GM21619 (cell line): Measurements from ENCODE around the gene ANGPTL5.
"Not testable (repeated sequence)": the region's sequence is repeated elsewhere in the genome, so short reads cannot be mapped to it uniquely, and the experiment has no call there.

ENCODE experiments used
- ATAC-seq: cut with Tn5 transposase; IDR thresholded peaks from one replicate; pipeline ENCODE4 v1.9.1; 2021; ENCODE audit not compliant: unreplicated experiment

ANGPTL5 gene

DNA sequence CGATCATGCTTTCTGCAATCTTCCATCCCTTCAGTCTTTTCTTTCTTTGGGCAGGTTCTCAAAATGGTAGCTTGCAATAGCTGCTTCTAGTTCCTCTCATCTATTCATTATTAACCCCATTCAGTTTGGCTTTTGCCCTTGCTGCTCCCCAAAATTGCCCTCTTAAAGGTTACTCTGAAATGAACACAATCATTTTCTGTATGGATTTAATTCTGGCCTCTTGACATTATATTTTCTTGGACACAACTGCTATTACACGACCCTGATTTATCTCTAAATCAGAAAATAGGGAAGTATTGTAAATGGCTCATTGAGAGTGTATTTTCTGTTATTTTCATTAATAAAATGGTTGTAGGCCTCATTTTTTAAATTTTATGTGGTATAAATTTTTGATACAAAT, at the start of gene ANGPTL5:
Gene ANGPTL5, minus strand, starts transcription at position 101 of the 400 bp plus-strand sequence. CDS start 8,613 bp downstream, outside the sequence.
- ATAC-seq, result no peak

DNA sequence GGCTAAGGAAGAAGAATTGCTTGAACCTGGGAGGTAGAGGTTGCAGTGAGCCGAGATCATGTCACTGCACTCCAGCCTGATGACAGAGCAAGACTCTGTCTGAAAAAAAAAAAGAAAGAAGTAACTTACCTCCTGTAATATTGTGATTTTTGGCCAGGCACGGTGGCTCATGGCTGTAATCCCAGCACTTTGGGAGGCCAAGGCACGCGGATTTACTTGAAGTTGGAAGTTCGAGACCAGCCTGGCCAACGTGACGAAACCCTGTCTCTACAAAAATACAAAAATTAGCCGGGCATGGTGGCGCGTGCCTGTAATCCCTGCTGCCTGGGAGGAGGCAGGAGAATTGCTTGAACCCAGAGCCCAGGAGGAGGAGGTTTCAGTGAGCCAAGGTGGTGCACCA, 47.9 kb upstream of the ANGPTL5 start:
- ATAC-seq, result not testable (repeated sequence)

GRCh38 chr11:101960231-101960630, 43.9 kb upstream of the ANGPTL5 start:
- ATAC-seq, result no peak

DNA sequence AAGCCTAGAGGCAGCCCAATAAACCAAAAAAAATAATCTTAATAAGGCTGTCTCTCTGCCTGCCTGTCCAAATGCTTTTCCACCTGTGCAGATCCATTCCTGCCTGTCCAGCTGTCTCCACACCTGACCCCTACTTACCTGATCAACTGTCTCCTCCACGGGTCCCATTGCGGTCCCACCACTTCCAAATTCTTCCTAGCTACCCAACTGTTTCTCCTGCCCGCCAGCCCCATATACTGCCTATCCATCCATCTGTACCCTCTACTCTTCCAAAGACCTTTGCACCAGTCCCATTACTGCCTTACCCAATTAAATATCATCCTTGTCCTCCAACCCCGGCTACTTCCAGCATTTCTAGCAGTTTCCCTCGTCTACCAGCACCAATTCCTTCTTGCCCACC, 39.4 kb upstream of the ANGPTL5 start:
- ATAC-seq, result no peak

DNA sequence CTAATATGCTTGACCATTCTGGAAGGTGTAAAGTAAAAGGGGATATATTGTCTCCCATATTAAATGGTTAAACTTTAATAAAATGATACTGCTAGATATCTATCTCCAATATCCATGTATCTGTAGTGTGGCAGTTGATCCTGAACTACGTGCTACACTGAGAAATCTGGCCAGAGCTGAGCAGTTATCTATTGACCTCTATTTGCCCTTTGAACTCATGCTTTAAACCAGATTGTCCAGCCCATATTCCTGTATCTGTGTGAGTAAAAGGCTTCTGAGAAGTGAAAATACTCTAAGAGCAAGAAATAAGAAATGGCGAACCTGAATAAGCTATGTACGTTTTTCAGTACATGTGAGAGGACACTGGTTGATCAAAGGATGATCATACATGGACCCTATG, 39.0 kb upstream of the ANGPTL5 start:
- no peak for ATAC-seq

- no peak for ATAC-seq
Measured at GRCh38 chr11:101949680-101950220, 33.4 kb upstream of the ANGPTL5 start.

GRCh38 chr11:101945448-101945847, 29.1 kb upstream of the ANGPTL5 start:
- ATAC-seq, result no peak

GRCh38 chr11:101944923-101945322, 28.6 kb upstream of the ANGPTL5 start:
- ATAC-seq, result no peak

DNA sequence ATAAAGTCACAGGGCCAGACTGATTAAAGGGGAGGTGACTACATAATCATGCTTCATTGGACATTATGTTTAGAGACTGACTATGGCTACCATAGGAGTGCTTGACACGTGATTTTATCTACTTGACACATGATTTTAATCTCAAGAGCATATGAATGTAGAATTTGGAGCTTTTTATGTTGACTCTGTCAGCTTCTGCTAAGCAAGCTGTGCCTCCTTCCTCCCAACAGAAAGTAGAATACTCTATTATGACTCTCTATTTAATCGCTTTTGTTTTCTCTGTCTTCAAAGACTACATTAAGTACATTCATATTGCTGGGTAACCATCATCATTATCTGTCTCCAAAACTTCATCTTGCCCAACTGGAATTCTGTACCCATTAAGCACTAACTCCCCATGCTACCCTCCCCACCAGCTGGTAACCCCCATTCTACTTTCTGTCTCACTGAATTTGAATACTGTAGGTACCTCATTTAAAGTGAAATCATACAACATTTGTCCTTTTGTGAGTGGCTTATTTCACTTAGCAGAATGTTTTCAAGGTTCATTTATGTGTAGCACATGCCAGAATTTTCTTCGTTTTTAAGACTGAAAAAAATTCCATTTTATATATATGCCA, 24.7 kb upstream of the ANGPTL5 start:
- no peak for ATAC-seq

- ATAC-seq, result no peak
Measured at GRCh38 chr11:101931692-101932091, 15.4 kb upstream of the ANGPTL5 start.

- ATAC-seq, result no peak
Measured at GRCh38 chr11:101929294-101929915, 13.1 kb upstream of the ANGPTL5 start.

DNA sequence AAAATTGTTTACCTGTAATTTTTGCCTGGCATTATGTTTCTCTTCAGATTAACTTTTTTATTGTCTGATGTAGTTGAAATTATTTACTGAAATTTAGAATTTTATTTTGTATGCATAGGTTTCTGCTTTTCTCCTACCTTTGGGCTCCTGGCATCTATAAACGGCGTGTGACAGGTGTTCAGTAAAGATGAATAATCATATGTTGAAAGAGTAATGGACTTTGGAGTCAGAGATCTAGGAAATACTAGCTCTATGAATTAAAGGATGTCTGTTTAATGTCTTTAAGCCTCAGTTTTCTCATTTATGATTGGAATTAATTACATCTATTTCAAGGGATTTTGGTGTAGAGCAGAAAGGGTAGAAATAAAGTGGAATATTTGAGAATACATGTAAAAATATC, 7.2 kb upstream of the ANGPTL5 start:
- no peak for ATAC-seq

DNA sequence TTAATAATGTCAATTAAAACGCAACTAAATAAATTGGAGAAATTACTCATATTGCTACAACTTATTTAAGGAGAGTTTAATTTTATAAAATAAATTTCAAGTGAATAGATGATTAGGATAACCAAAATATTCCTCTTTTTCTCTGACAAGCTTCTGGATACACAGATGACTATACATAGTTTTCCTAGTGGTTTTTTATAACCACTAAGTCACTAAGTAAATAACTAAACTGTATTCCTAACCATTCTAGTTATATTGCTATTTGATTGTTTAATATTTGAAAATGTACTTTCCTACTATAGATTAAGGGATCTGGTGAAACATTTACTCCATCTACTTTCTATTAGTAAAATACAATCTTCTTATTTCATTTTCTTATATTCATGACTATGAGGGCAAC, 4.7 kb upstream of the ANGPTL5 start:
- ATAC-seq, result no peak

- no peak for ATAC-seq
Measured at GRCh38 chr11:101917226-101917625, 904 bp upstream of the ANGPTL5 start.

DNA sequence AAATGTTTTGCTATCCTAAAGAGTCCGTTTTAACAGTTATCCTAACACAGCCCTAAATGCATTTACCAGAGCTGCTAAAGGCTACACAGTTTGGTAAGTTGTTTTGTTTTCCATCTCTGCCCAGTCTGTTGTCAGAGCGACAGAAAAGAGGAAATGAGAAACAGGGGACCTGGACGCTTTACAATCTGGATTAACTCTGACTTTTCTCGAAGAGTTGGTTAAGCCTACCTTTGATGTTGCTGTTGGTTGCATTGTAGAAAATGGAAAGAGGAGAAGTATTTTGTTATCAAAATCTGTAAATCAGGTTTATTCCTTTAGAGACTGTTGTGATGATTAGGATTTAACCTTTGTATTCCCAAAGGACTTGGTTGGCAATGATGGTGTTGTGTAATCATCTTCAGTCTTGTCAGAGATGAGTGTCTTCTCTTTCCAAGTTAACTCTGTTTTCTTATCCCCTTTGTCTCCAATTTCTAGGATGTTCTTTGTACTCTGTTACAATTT, 481 bp downstream of the ANGPTL5 start:
- ATAC-seq, result peak; percentile 35

GRCh38 chr11:101914738-101915426, 1.4 kb downstream of the ANGPTL5 start, which contains the start of gene CEP126:
Gene CEP126, plus strand, starts transcription at chr11:101915010. Its CDS starts 275 bp downstream, at chr11:101915285.
- peak; percentile 100 for ATAC-seq

DNA sequence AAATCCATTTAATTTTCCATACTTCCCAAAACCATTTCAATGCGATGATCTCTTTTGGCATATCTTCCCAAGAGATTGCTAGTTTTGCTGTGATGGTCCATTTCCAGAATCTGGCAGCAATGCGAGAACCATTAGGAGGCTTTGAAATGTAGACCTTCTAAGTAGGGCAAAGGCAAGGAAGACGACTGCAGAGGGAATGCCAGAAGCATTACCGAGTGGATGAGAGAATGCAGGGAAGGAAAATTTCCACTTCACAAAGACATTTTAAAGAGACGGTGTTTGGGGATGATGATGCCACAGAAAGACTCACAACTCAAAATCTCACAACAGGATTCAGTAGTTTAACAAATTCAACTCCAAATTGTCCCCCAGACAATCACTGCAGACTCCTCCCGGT, 2.0 kb downstream of the ANGPTL5 start:
- no peak for ATAC-seq

GRCh38 chr11:101913656-101914055, 2.7 kb downstream of the ANGPTL5 start:
- ATAC-seq, result no peak

- no peak for ATAC-seq
Measured at GRCh38 chr11:101912823-101913284, 3.5 kb downstream of the ANGPTL5 start.

DNA sequence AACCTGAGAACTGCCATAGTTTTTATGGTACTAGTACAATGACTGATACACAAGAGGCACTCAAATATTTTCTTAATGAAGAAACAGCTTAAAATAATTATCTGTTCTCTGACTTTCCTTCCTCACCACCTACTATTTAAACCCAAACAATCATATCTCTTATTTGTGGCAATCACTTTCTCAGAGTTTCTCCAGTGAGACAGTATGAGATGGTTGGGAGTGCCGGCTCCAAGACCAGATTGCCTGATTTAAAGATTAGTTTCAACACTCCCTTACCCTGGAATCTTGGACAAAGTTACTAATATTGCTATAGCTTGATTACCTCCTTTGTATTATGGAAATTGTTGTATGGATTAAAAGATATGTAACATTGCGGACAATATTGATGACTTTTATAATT, 7.2 kb downstream of the ANGPTL5 start:
- ATAC-seq, result no peak

GRCh38 chr11:101907815-101908214, 8.5 kb downstream of the ANGPTL5 start:
- ATAC-seq, result no peak

DNA sequence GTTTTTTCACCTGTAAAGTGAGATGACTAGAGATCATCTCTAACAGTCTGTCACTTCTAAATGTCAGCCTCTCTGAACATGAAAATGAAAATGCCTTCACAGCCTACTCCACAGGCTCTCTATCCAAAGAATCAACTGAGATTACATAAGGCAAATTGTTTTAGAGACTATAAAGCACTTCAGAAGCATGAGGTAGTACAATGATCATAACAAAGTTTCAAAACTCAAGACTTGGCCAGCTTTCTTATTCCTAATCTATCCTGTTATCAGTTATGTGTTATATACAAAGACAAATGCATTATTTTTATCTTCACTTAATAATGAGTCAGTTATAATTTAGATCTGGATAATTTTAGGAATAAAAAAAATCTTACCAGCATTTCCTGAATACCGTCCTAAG, 21.8 kb downstream of the ANGPTL5 start:
- no peak for ATAC-seq
